ENCODE data around the gene DCST2. TPM values are rescaled to one million over a fixed set of nuclear protein-coding genes. Genes with fewer than 3 reads are reported as not detected.

The DCST2 gene
- total and polyA plus RNA-seq, 7 donors: 0.27 to 2.0 (median 0.43) TPM; not detected in 3

- peak; percentile 62 for DNase-seq
- Histone ChIP-seq H3K27ac (no peak overlapping the region), H3K4me1 (peaks cover 0 to 55% (median 52%) of the 10 kb centered on the region in 4 donors), H3K36me3 (no peaks in the 10 kb centered on the region), H3K9me3 (no peaks in the 10 kb centered on the region), H3K4me3 (peak overlapping the region in 3 of 4 donors; percentile 18 to 20 (median 20)), H3K27me3 (peaks cover 45 to 58% (median 56%) of the 10 kb centered on the region in 3 donors)
- intact Hi-C loops (cut with DNase I): no loop called here
- WGBS, 2 donors: 0 to 1% methylated on average over 71 of the region's 71 CpGs
- TF ChIP-seq POLR2AphosphoS5 (IDR thresholded peaks at IDR 0.05) (no peak), POLR2A (IDR thresholded peaks at IDR 0.05) (no peak), EP300 (IDR thresholded peaks at IDR 0.05) (no peak)
- TF ChIP-seq, protein P1, sequence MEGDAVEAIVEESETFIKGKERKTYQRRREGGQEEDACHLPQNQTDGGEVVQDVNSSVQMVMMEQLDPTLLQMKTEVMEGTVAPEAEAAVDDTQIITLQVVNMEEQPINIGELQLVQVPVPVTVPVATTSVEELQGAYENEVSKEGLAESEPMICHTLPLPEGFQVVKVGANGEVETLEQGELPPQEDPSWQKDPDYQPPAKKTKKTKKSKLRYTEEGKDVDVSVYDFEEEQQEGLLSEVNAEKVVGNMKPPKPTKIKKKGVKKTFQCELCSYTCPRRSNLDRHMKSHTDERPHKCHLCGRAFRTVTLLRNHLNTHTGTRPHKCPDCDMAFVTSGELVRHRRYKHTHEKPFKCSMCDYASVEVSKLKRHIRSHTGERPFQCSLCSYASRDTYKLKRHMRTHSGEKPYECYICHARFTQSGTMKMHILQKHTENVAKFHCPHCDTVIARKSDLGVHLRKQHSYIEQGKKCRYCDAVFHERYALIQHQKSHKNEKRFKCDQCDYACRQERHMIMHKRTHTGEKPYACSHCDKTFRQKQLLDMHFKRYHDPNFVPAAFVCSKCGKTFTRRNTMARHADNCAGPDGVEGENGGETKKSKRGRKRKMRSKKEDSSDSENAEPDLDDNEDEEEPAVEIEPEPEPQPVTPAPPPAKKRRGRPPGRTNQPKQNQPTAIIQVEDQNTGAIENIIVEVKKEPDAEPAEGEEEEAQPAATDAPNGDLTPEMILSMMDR (IDR thresholded peaks at IDR 0.05): no peak
Observed at GRCh38 chr1:155080312-155081228, 47.0 kb upstream of the DCST2 start.

GRCh38 chr1:155079487-155080311 is 46.1 kb upstream of the DCST2 start:
- WGBS, 2 donors: 1 to 2% methylated on average over 67 of the region's 67 CpGs
- Histone ChIP-seq H3K36me3 (no peaks in the 10 kb centered on the region), H3K4me3 (peak overlapping the region in 1 of 4 donors; percentile 50), H3K4me1 (peaks cover 0 to 52% (median 49%) of the 10 kb centered on the region in 4 donors), H3K9me3 (no peaks in the 10 kb centered on the region), H3K27ac (no peak overlapping the region), H3K27me3 (peaks cover 45 to 58% (median 56%) of the 10 kb centered on the region in 3 donors)
- intact Hi-C loops (cut with DNase I): no loop called here
- no peak for TF ChIP-seq POLR2AphosphoS5 (IDR thresholded peaks at IDR 0.05)
- TF ChIP-seq, protein P1 (IDR thresholded peaks at IDR 0.05): no peak
- TF ChIP-seq POLR2A (IDR thresholded peaks at IDR 0.05): no peak
- TF ChIP-seq EP300 (IDR thresholded peaks at IDR 0.05): no peak
- DNase-seq: peak; percentile 67

- Histone ChIP-seq H3K36me3 (no peaks in the 10 kb centered on the region), H3K27me3 (peaks cover 45 to 55% (median 53%) of the 10 kb centered on the region in 3 donors), H3K4me1 (peaks cover 0 to 47% (median 44%) of the 10 kb centered on the region in 4 donors), H3K9me3 (no peaks in the 10 kb centered on the region), H3K4me3 (peak overlapping the region in 3 of 4 donors; percentile 27 to 52 (median 50)), H3K27ac (no peak overlapping the region)
- TF ChIP-seq, protein P1 (IDR thresholded peaks at IDR 0.05): no peak
- intact Hi-C loops (cut with DNase I): no loop called here
- 1 to 3% methylated on average over 10 of the region's 10 CpGs for WGBS, 2 donors
- DNase-seq: no peak
Observed at GRCh38 chr1:155079210-155079486, 45.6 kb upstream of the DCST2 start.

GRCh38 chr1:155078469-155079209 is 45.1 kb upstream of the DCST2 start, which contains the start of gene EFNA3:
TSS of gene EFNA3 (plus strand) at chr1:155078837. CDS start at chr1:155078942, 105 bp downstream.
- peak; percentile 79 for DNase-seq
- Histone ChIP-seq H3K27ac (no peak within 1 kb of the TSS), H3K36me3 (no peaks in the 10 kb centered on the region), H3K9me3 (no peaks in the 10 kb centered on the region), H3K4me1 (peaks cover 0 to 45% (median 42%) of the 10 kb centered on the region in 4 donors), H3K4me3 (peak within 1 kb of the TSS in 3 of 4 donors; percentile 27 to 52 (median 50)), H3K27me3 (peaks cover 44 to 50% (median 48%) of the 10 kb centered on the region in 3 donors)
- intact Hi-C loops (cut with DNase I): no loop called here
- WGBS, 2 donors: 1 to 2% methylated on average over 59 of the region's 59 CpGs
- TF ChIP-seq POLR2AphosphoS5 (IDR thresholded peaks at IDR 0.05): no peak
- no peak for TF ChIP-seq POLR2A (IDR thresholded peaks at IDR 0.05)
- no peak for TF ChIP-seq EP300 (IDR thresholded peaks at IDR 0.05)
- TF ChIP-seq, protein P1 (IDR thresholded peaks at IDR 0.05): no peak

Measured in sigmoid colon (tissue), 7 donors.